T-helper 17 cell (primary cell): ENCODE measurements around the gene CADM2. TPM values are rescaled to one million over a fixed set of nuclear protein-coding genes. Genes with fewer than 3 reads are reported as not detected.

ENCODE experiments used
- ATAC-seq: fragments of 150-1000 bp; cut with Tn5 transposase; 2 replicates; pipeline ENCODE4 v1.10.0; 2021; ENCODE audit warnings: mild to moderate bottlenecking, moderate library complexity
- DNase-seq, 3 donors: peaks; one replicate each; pipeline versions ENCODE4 v3.0.0 to v3.0.0-alpha.2; 2020 to 2021
- H3K9me3 ChIP-seq: one replicate; pipeline ENCODE4 v1.7.0; 2013; ENCODE audit warnings: low read length, mild to moderate bottlenecking; ENCODE audit not compliant: control insufficient read depth, poor library complexity, severe bottlenecking
- H3K27ac Mint-ChIP-seq: one replicate; pipeline ENCODE4 v1.8.0; 2022; ENCODE audit warnings: mild to moderate bottlenecking, moderate library complexity, mixed read lengths
- H3K27me3 Mint-ChIP-seq: one replicate; pipeline ENCODE4 v1.8.0; 2022; ENCODE audit warnings: mixed read lengths
- H3K36me3 Mint-ChIP-seq: one replicate; pipeline ENCODE4 v1.8.0; 2022; ENCODE audit warnings: low read depth, mixed read lengths
- H3K4me1 Mint-ChIP-seq: one replicate; pipeline ENCODE4 v1.8.0; 2022; ENCODE audit warnings: mild to moderate bottlenecking, mixed read lengths
- H3K4me3 Mint-ChIP-seq: one replicate; pipeline ENCODE4 v1.8.0; 2022; ENCODE audit warnings: mild to moderate bottlenecking, moderate library complexity, mixed read lengths
- total RNA-seq, 4 donors: library from RNA in 2 of 4; stranded (reverse) in 2 of 4; gene quantifications; one replicate each; pipeline ENCODE4 v1.2.3 and lab custom pipeline; 2022 to 2026

Gene CADM2
- total RNA-seq, 2 donors from 2014 or later, result 0.42 to 1.2 TPM

DNA sequence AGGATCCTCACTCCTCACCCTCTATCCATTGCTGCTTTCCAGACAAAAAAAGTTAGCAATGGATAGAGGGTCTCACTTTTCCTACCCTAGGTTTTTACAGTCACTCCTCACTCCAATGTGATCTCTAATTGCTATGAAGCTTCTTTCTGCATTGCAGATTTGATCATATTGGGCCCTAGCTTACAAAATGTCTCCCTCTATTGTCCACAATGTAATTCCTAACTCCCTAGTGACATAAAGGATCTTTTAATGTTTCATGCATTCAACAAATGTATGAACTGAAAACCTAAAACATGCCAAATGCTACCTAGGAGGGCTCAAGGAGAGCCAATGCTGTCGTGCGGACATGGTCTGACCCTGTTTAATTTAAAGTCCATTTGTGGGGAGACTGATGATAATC, 234.8 kb downstream of the CADM2 start:
- Mint-ChIP-seq H3K27ac (no peak overlapping the region), H3K36me3 (no peaks in the 10 kb centered on the region), H3K4me1 (no peaks in the 10 kb centered on the region), H3K4me3 (no peak overlapping the region), H3K27me3 (no peaks in the 10 kb centered on the region)
- no peak for DNase-seq
- ATAC-seq, result no peak
- H3K9me3 ChIP-seq, result peaks cover 3% of the 10 kb centered on the region

GRCh38 chr3:85208650-85209049, 249.9 kb downstream of the CADM2 start:
- Mint-ChIP-seq H3K4me1 (no peaks in the 10 kb centered on the region), H3K36me3 (peaks cover 2% of the 10 kb centered on the region), H3K27me3 (no peaks in the 10 kb centered on the region), H3K27ac (no peak overlapping the region), H3K4me3 (no peak overlapping the region)
- ATAC-seq (no peak), DNase-seq (no peak)
- H3K9me3 ChIP-seq, result no peaks in the 10 kb centered on the region

DNA sequence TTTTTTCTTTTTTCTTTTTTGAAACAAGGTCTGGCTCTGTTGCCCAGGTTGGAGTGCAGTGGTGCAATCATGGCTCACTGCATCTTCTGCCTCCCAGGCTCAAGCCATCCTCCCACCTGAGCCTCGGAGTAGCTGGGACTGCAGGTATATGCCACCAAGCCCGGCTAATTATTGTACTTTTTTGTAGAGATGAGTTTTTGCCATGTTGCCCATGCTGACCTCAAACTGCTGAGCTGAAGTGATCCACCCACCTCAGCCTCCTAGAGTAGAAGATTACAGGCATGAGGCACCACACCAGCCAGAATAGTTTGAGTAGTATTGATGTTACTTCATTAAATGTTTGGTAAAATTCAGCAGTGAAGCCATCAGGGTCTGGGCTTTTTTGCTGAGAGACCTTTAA, 251.8 kb downstream of the CADM2 start:
- Mint-ChIP-seq H3K4me1 (no peaks in the 10 kb centered on the region), H3K27me3 (no peaks in the 10 kb centered on the region), H3K36me3 (peaks cover 2% of the 10 kb centered on the region), H3K4me3 (no peak overlapping the region), H3K27ac (no peak overlapping the region)
- no peaks in the 10 kb centered on the region for H3K9me3 ChIP-seq
- ATAC-seq (no peak), DNase-seq (no peak)

DNA sequence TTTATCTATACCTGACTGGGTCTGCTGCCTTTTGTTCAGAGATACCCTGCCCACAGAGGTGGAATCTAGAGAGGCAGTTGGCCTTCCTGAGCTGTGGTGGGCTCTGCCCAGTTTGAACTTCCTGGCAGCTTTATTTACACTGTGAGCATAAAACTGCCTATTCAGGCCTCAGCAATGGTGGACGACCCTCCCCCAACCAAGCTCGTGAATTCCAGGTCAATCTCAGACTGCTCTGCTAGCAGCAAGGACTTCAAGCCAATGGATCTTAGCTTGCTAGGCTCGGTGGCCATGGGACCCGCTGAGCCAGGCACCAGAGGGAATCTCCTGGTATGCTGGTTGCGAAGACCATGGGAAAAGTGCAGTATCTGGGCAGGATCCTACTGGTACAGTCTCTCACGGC, 270.2 kb downstream of the CADM2 start:
- Mint-ChIP-seq H3K4me3 (no peak overlapping the region), H3K27ac (no peak overlapping the region), H3K36me3 (no peaks in the 10 kb centered on the region), H3K4me1 (no peaks in the 10 kb centered on the region), H3K27me3 (no peaks in the 10 kb centered on the region)
- DNase-seq (no peak), ATAC-seq (no peak)
- H3K9me3 ChIP-seq, result no peaks in the 10 kb centered on the region

- no peaks in the 10 kb centered on the region for H3K4me1 Mint-ChIP-seq
- no peaks in the 10 kb centered on the region for H3K27me3 Mint-ChIP-seq
- no peak overlapping the region for H3K27ac Mint-ChIP-seq
- DNase-seq, result no peak
- no peaks in the 10 kb centered on the region for H3K9me3 ChIP-seq
- no peak overlapping the region for H3K4me3 Mint-ChIP-seq
- H3K36me3 Mint-ChIP-seq, result no peaks in the 10 kb centered on the region
- ATAC-seq, result no peak
Observed at GRCh38 chr3:85244091-85244490, 285.3 kb downstream of the CADM2 start.

GRCh38 chr3:85244519-85244918, 285.7 kb downstream of the CADM2 start:
- H3K36me3 Mint-ChIP-seq, result no peaks in the 10 kb centered on the region
- H3K9me3 ChIP-seq, result no peaks in the 10 kb centered on the region
- DNase-seq (no peak), ATAC-seq (no peak)
- no peak overlapping the region for H3K27ac Mint-ChIP-seq
- H3K4me1 Mint-ChIP-seq, result no peaks in the 10 kb centered on the region
- H3K27me3 Mint-ChIP-seq, result no peaks in the 10 kb centered on the region
- no peak overlapping the region for H3K4me3 Mint-ChIP-seq

DNA sequence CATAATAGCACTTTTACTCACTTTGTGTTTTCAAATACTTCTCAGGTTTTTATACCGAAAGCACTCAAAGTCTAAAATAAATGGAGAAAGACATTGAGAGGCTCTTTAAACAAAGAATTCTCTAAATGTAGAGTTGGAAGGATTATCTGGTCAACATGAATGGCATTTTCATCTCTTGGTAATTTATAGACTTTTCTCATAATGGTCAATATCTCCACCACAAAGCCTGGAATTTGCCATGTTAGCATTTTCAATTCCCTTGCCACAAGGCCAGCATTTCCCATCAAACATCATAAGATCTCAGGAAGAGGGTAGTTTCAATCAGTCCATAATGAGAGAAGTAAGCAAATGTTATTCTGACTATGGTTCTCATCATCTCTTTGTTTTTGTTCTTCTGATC, 293.0 kb downstream of the CADM2 start:
- no peaks in the 10 kb centered on the region for H3K36me3 Mint-ChIP-seq
- H3K4me3 Mint-ChIP-seq, result no peak overlapping the region
- H3K27ac Mint-ChIP-seq, result no peak overlapping the region
- H3K27me3 Mint-ChIP-seq, result no peaks in the 10 kb centered on the region
- no peak for DNase-seq
- no peaks in the 10 kb centered on the region for H3K4me1 Mint-ChIP-seq
- H3K9me3 ChIP-seq, result no peaks in the 10 kb centered on the region
- no peak for ATAC-seq

DNA sequence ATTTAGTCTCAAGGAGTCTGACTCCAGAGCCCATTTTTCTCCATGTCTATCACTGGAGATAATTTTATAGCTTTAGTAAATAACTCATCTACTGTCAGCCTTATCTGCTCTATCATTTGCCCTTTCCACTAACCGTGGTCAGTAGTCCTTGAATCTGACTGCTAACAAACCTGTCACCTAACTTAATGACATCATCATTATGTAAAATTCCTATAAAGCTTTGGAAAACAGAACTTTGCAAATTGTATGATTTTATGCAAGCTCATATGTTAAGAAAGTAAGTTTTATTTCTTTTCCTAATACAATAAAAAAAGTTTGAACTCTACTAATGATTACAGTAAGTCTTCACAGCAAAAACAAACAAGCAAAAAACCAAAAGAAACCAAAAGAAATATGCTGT, 293.9 kb downstream of the CADM2 start:
- H3K36me3 Mint-ChIP-seq, result no peaks in the 10 kb centered on the region
- DNase-seq, result no peak
- H3K27me3 Mint-ChIP-seq, result no peaks in the 10 kb centered on the region
- no peak overlapping the region for H3K4me3 Mint-ChIP-seq
- H3K9me3 ChIP-seq, result no peaks in the 10 kb centered on the region
- ATAC-seq, result no peak
- no peaks in the 10 kb centered on the region for H3K4me1 Mint-ChIP-seq
- H3K27ac Mint-ChIP-seq, result no peak overlapping the region

DNA sequence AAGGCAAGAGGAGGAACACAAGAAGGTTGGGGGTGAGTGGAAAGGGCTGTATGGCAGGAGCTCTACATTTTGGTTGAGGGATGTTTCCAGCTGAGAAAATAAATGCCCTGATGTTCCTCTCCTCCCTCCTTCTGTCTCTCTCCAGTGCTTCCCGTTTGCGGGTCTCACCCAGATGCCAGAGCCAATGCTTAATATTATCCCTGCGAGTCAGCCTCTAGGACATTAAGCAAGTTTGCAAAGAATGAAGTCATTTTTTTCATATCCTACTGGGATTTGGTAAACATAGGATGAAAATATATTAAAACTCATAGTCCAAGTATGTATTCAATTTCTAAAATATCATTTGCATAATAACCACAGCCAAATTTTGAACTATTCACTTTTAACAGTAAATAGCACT, 295.9 kb downstream of the CADM2 start:
- DNase-seq (no peak), ATAC-seq (no peak)
- Mint-ChIP-seq H3K27me3 (no peaks in the 10 kb centered on the region), H3K4me1 (no peaks in the 10 kb centered on the region), H3K27ac (no peak overlapping the region), H3K4me3 (no peak overlapping the region), H3K36me3 (no peaks in the 10 kb centered on the region)
- H3K9me3 ChIP-seq, result no peaks in the 10 kb centered on the region

- no peaks in the 10 kb centered on the region for H3K27me3 Mint-ChIP-seq
- H3K9me3 ChIP-seq, result no peaks in the 10 kb centered on the region
- DNase-seq (no peak), ATAC-seq (no peak)
- no peak overlapping the region for H3K27ac Mint-ChIP-seq
- H3K4me1 Mint-ChIP-seq, result no peaks in the 10 kb centered on the region
- H3K36me3 Mint-ChIP-seq, result no peaks in the 10 kb centered on the region
- no peak overlapping the region for H3K4me3 Mint-ChIP-seq
Observed at GRCh38 chr3:85255949-85256348, 297.2 kb downstream of the CADM2 start.

- no peak for ATAC-seq
- H3K36me3 Mint-ChIP-seq, result no peaks in the 10 kb centered on the region
- no peak for DNase-seq
Observed at GRCh38 chr3:85258326-85258725, 299.5 kb downstream of the CADM2 start.

DNA sequence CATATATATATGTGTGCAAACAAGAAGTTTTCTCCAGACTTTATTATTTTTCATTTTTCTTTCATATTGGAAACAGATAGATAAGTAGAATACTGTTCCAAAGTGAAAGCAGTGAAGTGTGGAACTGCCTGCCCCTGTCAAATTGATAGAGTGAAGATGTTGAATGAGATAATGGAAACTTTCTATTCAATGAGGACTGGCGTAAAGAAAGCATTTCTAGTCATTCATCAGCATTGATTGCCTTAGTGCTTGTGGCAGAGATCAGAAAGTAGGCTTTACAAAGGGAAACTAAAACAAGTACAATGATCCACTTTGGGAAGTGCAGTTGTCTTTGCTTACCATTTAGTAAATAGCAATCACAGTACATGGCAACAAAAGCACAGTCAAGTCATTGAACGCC, 300.0 kb downstream of the CADM2 start:
- Mint-ChIP-seq H3K4me1 (no peaks in the 10 kb centered on the region), H3K27me3 (no peaks in the 10 kb centered on the region), H3K4me3 (no peak overlapping the region), H3K27ac (no peak overlapping the region), H3K36me3 (no peaks in the 10 kb centered on the region)
- ATAC-seq (no peak), DNase-seq (no peak)
- no peaks in the 10 kb centered on the region for H3K9me3 ChIP-seq

More at GRCh38 chr3:85258326-85258725, 299.5 kb downstream of the CADM2 start:
- Mint-ChIP-seq H3K27ac (no peak overlapping the region), H3K4me3 (no peak overlapping the region), H3K4me1 (no peaks in the 10 kb centered on the region), H3K27me3 (no peaks in the 10 kb centered on the region)
- no peaks in the 10 kb centered on the region for H3K9me3 ChIP-seq

DNA sequence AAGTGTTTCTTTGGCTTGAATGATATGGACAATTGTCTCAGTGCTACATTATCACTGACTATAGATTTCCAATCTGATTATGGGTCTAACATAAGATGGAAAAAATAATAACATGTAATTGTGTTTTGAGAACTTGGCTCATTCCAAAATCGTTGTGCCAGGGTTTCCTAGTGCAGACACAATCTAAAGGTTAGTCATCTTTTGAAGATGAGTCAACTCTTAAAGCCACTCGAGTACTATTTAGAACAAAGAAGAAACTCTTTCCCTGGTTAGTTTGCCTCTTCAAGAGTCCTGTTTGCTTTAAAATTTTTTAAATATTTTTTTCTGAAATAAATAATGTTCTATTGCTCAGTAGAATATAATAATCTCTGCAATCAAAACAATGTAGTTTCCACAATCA, 301.0 kb downstream of the CADM2 start:
- Mint-ChIP-seq H3K27me3 (no peaks in the 10 kb centered on the region), H3K27ac (no peak overlapping the region), H3K36me3 (no peaks in the 10 kb centered on the region), H3K4me3 (no peak overlapping the region), H3K4me1 (no peaks in the 10 kb centered on the region)
- no peak for ATAC-seq
- no peaks in the 10 kb centered on the region for H3K9me3 ChIP-seq
- DNase-seq, result no peak

DNA sequence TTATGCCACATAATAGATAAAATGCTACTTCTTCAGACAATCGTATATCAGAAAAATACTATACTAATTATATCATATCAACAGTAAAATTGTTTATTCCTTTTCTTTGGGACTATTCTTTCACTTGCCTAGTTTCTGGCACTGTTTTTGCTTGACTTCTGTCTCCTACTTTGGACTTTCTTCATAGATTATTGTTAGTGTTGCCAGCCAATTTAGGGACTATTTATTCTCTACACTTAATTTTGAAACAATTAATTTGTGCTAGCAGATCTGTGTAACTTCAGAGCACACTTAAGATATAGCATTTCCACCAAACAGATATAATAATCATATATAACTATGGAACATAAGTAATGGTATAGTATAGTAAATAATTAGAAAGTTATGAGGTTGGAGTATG, 305.6 kb downstream of the CADM2 start:
- Mint-ChIP-seq H3K27me3 (no peaks in the 10 kb centered on the region), H3K4me1 (no peaks in the 10 kb centered on the region), H3K27ac (no peak overlapping the region), H3K36me3 (no peaks in the 10 kb centered on the region), H3K4me3 (no peak overlapping the region)
- no peaks in the 10 kb centered on the region for H3K9me3 ChIP-seq
- ATAC-seq (no peak), DNase-seq (no peak)

DNA sequence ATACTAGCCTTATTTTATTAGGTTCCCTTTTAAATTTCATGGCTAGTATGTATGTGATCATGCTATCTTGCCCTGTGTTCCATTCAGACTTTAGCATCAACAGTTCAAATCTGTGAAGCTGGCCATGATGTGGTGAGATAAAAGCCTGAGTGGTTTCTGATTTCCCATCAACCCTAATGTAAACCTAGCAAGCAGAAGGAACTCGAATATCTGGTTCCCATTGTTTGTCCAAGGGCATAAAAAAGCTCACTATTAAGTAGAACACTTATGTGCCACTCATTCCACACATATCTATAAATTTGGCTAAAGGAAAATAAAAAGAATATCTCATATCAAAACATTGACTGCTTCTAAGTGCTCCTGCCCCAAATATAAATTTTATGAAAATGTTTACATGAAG, 311.7 kb downstream of the CADM2 start:
- ATAC-seq (no peak), DNase-seq (no peak)
- Mint-ChIP-seq H3K4me1 (no peaks in the 10 kb centered on the region), H3K27me3 (no peaks in the 10 kb centered on the region), H3K36me3 (no peaks in the 10 kb centered on the region), H3K27ac (no peak overlapping the region), H3K4me3 (no peak overlapping the region)
- H3K9me3 ChIP-seq, result no peaks in the 10 kb centered on the region
